Type B pancreatic cell (in vitro differentiated cells): Measurements from ENCODE around the gene SRSF2. TPM values are rescaled to one million over a fixed set of nuclear protein-coding genes. Genes with fewer than 3 reads are reported as not detected.
"Not testable (repeated sequence)": the region's sequence is repeated elsewhere in the genome, so short reads cannot be mapped to it uniquely, and the experiment has no call there.

Experiments used
- DNase-seq: peaks from one replicate; pipeline ENCODE4 v3.0.0; 2021; ENCODE audit warnings: mixed read lengths; ENCODE audit not compliant: unreplicated experiment; ENCODE audit errors: extremely low spot score
- H3K27ac Mint-ChIP-seq: 2 replicates; pipeline ENCODE4 v1.8.0; 2021; ENCODE audit warnings: mild to moderate bottlenecking, mixed read lengths
- H3K27me3 Mint-ChIP-seq: 2 replicates; pipeline ENCODE4 v1.8.0; 2021; ENCODE audit warnings: mixed read lengths
- H3K36me3 Mint-ChIP-seq: 2 replicates; pipeline ENCODE4 v1.8.0; 2021; ENCODE audit warnings: mixed read lengths
- H3K4me1 Mint-ChIP-seq: one replicate; pipeline ENCODE4 v1.8.0; 2021; ENCODE audit warnings: mixed read lengths; ENCODE audit not compliant: unreplicated experiment
- H3K4me3 Mint-ChIP-seq: 2 replicates; pipeline ENCODE4 v1.8.0; 2021; ENCODE audit warnings: mild to moderate bottlenecking, mixed read lengths
- H3K9me3 Mint-ChIP-seq: 2 replicates; pipeline ENCODE4 v1.8.0; 2021; ENCODE audit warnings: mixed read lengths
- CTCF ChIP-seq: fragments of 200-600 bp; sonication (generic); conservative IDR thresholded peaks from 2 replicates; pipeline ENCODE4 v1.5.0; 2021; ENCODE audit warnings: antibody characterized with exemption, mild to moderate bottlenecking
- total RNA-seq: library from RNA; stranded (reverse); gene quantifications from 2 replicates; pipeline ENCODE4 v1.2.1, GENCODE V29; 2021; ENCODE audit warnings: low replicate concordance

SRSF2 gene
- total RNA-seq, 1 donor from 2014 or later = 273 TPM

DNA sequence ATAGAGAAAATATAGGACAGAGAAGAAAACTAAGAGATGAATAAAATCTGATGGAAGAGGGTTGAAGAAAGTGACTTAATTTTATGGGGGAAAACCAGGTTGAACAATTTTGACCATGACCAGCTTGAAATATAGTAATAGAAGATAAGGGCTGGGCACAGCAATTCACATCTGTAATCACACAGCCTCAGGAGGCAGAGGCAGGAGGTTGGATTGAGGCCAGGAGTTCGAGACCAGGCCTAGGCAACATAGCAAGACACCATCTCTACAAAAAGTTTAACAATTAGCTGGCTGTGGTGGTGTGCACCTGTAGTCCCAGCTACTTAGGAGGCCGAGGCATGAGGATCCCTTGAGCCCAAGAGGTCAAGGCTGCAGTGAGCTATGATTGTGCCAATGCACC is 35.1 kb downstream of the SRSF2 start:
- H3K4me1 Mint-ChIP-seq = peaks cover 45% of the 10 kb centered on the region
- H3K27ac Mint-ChIP-seq = peak overlapping the region; percentile 79
- no peak overlapping the region for H3K4me3 Mint-ChIP-seq
- no peaks in the 10 kb centered on the region for H3K9me3 Mint-ChIP-seq
- H3K27me3 Mint-ChIP-seq = no peaks in the 10 kb centered on the region
- TF ChIP-seq CTCF = no peak
- DNase-seq = no peak
- H3K36me3 Mint-ChIP-seq = peaks cover 4% of the 10 kb centered on the region

DNA sequence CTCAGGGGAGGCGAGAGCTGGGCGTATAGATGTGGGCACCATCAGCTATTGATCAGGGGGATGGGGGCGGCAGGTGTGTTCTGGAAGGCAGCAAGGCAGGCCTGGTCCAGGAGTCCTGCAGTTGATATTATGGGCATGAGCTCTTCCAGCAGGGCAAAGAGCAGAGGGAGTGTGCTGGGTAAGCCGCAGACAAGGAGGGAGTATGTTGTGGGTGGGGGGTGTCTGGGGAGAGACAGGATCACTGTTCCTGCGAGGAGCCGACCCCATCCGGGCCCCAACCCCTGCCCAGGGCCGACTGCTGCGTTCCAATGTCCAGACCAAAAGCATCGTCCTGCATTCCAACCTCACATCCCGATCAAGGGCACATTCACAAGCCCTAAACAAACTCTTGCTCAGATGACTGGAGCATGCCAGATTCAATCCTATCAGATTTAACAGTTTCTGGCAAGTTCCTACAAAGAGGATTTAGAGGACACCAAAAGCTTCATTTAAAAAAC is 35.6 kb downstream of the SRSF2 start:
- Mint-ChIP-seq H3K9me3 (no peaks in the 10 kb centered on the region), H3K36me3 (no peaks in the 10 kb centered on the region), H3K4me3 (peak overlapping the region; percentile 75), H3K27ac (peak overlapping the region; percentile 79), H3K4me1 (peaks cover 43% of the 10 kb centered on the region), H3K27me3 (no peaks in the 10 kb centered on the region)
- no peak for DNase-seq
- no peak for TF ChIP-seq CTCF

DNA sequence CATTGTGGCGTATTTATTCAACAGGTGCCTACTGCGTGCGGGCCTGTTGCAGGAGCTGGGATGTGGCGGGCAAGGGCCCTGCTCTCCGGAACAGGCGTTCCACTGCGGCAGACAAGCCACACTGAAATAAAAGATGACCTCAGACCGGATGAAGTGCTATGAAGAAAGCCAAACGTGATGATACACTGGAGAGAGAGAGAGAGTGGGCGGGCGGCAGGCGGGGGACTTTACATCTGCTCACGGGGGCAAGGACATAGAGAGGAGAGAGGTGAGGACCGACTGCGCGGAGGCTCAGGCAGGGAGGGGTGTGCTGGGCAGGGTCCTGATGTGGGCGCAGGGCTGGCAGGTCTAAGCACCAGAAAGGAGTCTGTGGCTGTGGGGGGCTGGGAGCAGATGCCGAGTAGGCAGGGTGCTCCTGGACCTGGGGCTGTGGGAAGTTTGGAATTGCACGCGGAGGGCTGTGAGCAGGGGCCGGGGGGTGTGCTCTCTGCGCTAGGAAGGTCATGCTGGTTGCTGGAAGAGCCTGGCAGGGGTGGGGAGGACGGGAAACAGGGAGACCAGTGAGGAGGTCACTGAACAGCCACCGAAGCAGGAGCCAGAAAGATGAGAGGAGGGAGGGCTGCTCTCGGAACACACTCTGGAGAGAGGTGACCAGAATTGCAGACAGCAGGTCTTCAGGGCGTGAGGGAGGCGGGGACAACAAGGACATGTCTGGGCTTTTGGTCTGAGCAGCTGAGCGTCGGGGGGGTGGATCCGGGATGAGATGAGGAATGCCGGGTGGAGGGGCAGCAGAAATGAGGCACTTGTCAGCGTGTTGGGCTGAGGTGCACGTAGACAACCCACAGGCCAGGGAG is 36.3 kb downstream of the SRSF2 start:
- H3K27ac Mint-ChIP-seq = peak overlapping the region; percentile 79
- no peak for TF ChIP-seq CTCF
- H3K4me1 Mint-ChIP-seq = peaks cover 43% of the 10 kb centered on the region
- no peaks in the 10 kb centered on the region for H3K36me3 Mint-ChIP-seq
- no peak for DNase-seq
- no peaks in the 10 kb centered on the region for H3K27me3 Mint-ChIP-seq
- H3K9me3 Mint-ChIP-seq = no peaks in the 10 kb centered on the region
- H3K4me3 Mint-ChIP-seq = peak overlapping the region; percentile 75

DNA sequence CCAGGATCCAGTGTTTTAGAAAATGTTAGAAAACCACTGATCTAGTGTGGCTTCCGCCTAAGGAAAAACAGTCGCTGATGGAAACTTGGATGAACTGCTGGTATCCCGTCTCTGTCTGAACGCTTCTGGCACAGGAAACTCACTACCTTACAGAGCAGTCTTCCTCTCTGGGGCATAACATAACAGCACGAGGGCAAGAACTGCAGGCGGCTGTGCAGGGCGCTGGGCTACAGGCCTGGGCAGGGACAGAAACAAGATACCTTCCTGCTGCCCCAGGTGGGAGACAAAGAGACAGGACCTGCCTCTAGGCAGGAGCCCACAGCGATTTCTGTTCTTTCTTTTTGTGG is 36.9 kb downstream of the SRSF2 start:
- no peaks in the 10 kb centered on the region for H3K36me3 Mint-ChIP-seq
- no peak for DNase-seq
- H3K27ac Mint-ChIP-seq = peak overlapping the region; percentile 79
- no peaks in the 10 kb centered on the region for H3K9me3 Mint-ChIP-seq
- H3K27me3 Mint-ChIP-seq = no peaks in the 10 kb centered on the region
- no peak for TF ChIP-seq CTCF
- peaks cover 48% of the 10 kb centered on the region for H3K4me1 Mint-ChIP-seq
- peak overlapping the region; percentile 75 for H3K4me3 Mint-ChIP-seq

DNA sequence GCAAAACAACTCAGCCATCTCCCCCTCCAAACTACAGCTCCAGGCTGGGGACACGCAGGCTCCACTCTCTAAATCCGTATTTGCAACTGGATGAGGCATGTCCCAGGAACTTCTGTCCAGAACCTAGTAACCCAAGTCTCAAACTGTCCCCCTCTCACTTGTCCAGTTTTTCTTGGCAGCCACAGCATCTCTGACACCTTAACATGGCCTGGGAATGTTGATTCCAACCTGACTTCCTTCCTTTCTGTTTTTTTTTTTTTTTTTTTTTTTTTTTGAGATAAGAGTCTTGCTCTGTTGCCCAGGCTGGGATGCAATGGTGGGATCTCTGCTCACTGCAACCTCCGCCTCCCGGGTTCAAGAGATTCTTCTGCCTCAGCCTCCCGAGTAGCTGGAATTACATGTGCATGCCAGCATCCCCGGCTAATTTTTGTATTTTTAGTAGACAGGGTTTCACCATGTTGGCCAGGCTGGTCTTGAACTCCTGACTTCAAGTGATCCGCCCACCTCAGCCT is 38.6 kb downstream of the SRSF2 start:
- H3K27me3 Mint-ChIP-seq, H3K27ac Mint-ChIP-seq, DNase-seq, H3K36me3 Mint-ChIP-seq, H3K4me3 Mint-ChIP-seq, H3K9me3 Mint-ChIP-seq: not testable (repeated sequence)
- H3K4me1 Mint-ChIP-seq = peaks cover 45% of the 10 kb centered on the region

- DNase-seq = no peak
- no peak overlapping the region for H3K4me3 Mint-ChIP-seq
- no peaks in the 10 kb centered on the region for H3K36me3 Mint-ChIP-seq
- peak overlapping the region; percentile 59 for H3K27ac Mint-ChIP-seq
- H3K4me1 Mint-ChIP-seq = peaks cover 42% of the 10 kb centered on the region
- H3K27me3 Mint-ChIP-seq = no peaks in the 10 kb centered on the region
- TF ChIP-seq CTCF = no peak
- no peaks in the 10 kb centered on the region for H3K9me3 Mint-ChIP-seq
These were observed 39.2 kb downstream of the SRSF2 start for GRCh38 chr17:76697702-76698465.
